HG03432 (cell line): ENCODE measurements around the gene MALT1.
"Not testable (repeated sequence)": the region's sequence is repeated elsewhere in the genome, so short reads cannot be mapped to it uniquely, and the experiment has no call there.

Experiments
- ATAC-seq: cut with Tn5 transposase; IDR thresholded peaks from one replicate; pipeline ENCODE4 v1.9.1; 2021; ENCODE audit warnings: mild to moderate bottlenecking, moderate library complexity; ENCODE audit not compliant: unreplicated experiment

Gene MALT1

DNA sequence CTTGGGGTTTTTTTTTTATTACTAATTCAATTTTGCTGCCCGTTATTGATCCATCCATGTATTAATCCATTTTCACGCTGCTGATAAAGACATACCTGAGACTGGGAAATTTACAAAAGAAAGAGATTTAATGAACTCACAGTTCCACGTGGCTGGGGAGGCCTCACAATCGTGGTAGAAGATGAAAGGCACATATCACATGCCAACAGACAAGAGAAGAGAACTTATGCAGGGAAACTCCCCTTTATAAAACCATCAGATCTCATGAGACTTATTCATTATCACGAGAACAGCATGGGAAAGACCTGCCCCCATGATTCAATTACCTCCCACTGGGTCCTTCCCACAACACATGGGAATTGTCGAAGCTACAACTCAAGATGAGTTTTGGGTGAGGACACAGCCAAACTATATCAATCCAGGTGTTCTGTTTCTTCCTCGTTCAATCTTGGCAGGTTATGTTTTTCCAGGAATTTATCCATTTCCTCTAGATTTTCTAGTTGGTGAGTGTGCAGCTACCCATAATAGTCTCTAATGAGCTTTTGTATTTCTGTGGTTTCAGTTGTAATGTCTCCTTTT is 18.0 kb upstream of the MALT1 start:
- not testable (repeated sequence) for ATAC-seq

GRCh38 chr18:58653814-58654509 is 17.3 kb upstream of the MALT1 start:
- no peak for ATAC-seq

DNA sequence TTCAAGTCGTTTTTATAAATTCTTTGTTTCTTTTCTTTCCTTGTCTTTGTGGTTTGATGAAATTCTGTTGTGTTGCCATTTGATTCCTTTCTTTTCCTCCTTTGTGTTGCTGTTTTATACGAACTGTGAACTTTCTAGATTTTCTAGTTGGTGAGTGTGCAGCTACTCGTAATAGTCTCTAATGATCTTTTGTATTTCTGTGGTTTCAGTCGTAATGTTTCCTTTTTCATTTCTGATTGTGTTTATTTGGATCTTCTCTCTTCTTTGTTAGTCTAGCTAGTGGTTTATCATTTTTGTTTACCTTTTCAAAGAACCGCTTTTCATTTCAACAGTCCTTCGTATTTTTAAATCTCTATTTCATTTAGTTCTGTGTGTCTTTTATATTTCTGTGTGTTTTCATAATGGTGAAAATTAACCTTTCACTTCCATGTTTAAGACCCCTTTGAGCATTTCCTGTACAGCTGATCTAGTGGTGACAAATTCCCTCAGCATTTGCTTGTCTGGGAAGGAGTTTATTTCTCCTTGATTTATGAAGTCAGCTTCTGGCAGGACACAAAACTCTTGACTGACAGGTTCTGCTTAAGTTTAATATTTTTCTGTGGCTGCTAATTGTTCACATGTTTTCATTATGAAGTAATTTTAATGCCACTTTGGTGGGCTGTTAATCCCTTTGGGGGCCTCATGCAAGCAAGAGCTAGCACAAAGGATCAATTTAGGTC is 16.2 kb upstream of the MALT1 start:
- ATAC-seq: no peak

- ATAC-seq: no peak
These were observed 14.2 kb upstream of the MALT1 start for GRCh38 chr18:58657081-58657480.

GRCh38 chr18:58657494-58657893 is 13.8 kb upstream of the MALT1 start:
- no peak for ATAC-seq

DNA sequence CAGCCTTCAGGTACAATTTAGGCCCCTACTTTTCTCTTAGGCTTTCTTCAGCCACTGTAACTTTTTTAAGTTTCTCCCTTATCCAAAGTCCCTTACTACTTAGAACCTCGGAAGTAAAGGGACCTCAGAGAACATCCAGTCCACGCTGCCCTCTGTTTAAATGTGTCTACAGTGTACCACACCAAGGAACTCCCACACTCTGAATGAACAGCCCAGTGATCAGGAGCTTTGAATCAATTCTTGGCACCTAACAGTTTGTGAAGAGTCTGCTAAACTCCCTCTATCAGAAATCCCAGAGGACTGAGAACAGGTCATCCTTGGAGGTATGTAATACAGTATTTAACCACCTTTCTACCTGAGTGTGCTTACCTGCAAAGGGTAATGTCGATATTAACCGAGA is 11.6 kb upstream of the MALT1 start:
- no peak for ATAC-seq

- ATAC-seq: no peak
These were observed 10.3 kb upstream of the MALT1 start for GRCh38 chr18:58660915-58661314.

GRCh38 chr18:58661423-58661822 is 9.8 kb upstream of the MALT1 start:
- no peak for ATAC-seq

- peak; percentile 44 for ATAC-seq
These were observed 9.1 kb upstream of the MALT1 start for GRCh38 chr18:58662118-58662517.

GRCh38 chr18:58666176-58666575 is 5.1 kb upstream of the MALT1 start:
- no peak for ATAC-seq

DNA sequence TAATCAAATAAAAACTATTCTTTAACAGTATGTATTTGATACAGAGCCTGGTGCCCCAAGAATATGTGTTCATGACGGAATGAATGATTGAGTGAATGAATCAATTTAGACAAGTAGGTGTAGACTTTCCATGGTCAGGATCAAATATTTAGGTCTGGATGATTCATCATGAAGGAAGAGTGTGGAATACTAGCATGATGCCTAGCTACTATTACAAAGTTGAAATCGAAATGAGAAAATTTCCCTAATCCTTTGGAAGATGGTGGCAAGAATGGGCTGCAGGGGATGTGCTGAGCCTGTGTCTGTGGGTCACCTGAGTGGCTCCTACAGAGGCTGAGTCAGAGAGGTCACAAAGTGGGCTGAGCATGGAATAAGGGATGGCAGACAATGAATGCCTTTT is 3.1 kb upstream of the MALT1 start:
- no peak for ATAC-seq

DNA sequence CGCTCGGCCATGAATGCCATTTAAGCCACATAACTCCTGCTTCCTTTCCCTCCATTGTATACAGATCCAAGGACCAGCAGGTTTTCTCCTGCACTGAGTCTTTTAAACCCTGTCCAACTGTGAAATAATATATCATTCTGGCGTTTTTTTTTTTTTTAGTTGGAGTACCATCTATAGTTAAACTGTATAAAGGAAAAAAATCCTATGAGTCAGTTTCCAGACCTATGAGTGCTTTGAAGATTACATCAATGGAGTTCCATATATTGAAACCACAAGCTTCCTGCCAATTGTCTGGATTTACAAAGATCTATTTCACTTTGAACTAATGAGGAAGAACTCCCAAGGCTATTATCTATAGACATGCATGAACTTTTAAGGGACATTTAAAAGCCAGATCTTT is 2.4 kb upstream of the MALT1 start:
- no peak for ATAC-seq

DNA sequence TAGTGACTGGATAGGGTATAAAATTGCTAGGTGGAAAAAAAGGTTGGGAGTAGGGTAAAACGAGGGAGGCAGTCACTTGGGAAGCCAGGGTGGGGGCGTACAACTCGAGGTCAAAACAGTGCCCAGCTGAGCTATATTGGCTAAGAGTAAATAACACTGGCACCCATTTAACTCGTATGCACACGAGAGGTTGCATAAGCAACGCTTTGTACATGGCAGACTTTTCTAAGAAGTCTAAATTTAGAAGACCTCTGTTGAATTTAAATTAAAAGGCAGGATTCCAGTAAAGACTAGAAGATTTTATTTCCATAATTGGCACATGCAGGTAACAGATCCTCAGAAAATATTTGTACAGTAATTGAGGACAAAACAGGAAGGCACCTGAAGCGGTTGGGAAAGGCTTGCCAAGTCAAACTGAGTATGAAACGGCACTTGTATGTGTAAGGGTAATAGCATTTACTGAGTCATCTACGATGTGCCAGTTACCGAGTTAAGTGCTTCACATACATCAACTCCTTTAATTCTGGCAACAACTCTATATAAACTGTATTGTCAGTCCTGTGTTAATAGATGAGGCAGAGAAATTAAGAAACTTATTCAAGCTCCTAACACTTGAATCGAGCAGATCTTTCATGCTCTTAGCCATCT is 1.4 kb upstream of the MALT1 start:
- ATAC-seq: no peak

DNA sequence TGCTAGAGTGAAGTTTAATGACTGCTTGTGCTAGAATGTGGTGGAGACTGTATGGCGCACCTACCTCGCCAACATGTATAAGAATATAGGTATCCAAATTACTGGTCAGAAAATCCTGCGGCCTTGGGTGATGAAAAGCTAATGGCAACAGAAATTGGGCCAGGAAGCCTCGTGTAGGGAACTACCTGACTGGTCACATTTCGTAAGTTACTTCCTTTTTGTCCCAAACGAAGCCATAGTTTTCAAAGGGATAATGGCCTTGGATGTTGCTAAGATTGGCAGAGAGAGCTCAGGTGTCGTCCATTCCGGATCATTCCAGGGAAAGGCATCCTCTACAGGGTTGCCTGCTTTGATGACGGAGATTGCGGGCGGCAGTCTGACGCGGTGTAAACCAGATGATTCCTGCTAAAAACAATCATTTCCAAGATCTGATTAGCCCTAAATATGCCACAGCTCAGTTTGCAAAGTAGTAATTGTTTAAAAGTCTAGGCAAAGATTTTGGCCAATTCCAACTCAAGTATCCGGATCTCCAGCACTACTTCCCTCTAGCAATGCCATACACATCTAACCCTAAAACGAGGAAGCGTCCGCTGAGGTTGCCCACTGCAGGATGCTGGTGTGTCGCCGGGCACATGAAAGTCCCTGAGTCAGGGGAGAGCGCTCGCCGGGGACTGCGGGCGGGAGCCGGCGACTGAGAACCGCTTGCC is 708 bp upstream of the MALT1 start:
- no peak for ATAC-seq

DNA sequence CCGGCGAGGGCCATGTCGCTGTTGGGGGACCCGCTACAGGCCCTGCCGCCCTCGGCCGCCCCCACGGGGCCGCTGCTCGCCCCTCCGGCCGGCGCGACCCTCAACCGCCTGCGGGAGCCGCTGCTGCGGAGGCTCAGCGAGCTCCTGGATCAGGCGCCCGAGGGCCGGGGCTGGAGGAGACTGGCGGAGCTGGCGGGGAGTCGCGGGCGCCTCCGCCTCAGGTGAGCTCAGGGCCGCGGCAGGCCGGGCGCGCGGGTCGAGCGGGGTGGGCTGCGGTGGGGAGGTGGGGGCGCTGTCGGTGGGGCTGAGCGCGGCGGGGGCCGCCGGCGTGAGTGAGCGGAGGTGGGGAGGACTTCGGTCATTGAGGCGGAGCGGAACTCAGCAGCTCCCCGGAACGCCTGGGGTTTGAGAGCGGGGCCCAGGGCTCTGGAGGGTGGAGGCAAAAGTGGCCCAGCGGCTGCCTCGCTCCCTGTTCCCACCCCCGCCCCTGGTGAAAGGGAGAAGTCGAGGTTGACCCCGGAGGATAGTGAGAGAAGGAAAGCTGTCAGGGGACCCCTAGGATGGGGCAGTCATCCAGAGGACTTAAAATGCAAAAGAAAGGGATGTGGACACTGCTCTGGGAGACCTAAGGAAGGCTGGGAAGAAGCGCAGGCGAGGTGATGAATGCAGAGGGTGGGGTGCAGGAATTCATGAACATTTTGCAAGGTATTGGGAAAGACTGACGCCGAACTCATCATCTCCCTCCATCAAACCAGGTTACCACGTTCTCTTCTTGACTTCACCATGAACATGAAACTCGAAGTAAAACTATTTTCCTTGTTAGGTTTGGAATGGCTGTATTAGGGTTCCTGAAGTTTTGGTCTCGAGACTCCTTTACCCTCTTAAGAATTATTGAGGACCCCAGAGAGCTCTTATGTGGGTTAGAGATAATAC is 633 bp downstream of the MALT1 start:
- peak; percentile 29 for ATAC-seq

DNA sequence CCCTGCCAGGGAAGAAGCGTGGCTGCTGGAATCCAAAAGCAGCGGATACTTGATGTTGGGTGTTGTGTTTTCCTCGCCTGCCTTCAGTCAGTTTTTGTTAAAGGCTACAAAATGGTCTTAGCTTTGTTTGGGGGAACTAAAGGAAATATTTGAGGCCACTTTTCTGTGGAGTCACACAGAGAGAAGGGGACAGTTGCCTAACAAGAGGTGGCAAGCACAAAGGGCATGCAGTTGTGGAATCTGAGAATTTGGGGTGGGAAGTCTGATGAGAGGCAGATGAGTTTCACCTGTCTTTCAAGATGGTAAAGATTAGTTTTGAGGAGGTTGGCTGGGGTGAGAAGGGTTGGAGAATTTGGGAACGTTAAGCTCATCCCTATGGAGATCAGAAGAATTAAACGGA is 2.9 kb downstream of the MALT1 start:
- ATAC-seq: no peak

DNA sequence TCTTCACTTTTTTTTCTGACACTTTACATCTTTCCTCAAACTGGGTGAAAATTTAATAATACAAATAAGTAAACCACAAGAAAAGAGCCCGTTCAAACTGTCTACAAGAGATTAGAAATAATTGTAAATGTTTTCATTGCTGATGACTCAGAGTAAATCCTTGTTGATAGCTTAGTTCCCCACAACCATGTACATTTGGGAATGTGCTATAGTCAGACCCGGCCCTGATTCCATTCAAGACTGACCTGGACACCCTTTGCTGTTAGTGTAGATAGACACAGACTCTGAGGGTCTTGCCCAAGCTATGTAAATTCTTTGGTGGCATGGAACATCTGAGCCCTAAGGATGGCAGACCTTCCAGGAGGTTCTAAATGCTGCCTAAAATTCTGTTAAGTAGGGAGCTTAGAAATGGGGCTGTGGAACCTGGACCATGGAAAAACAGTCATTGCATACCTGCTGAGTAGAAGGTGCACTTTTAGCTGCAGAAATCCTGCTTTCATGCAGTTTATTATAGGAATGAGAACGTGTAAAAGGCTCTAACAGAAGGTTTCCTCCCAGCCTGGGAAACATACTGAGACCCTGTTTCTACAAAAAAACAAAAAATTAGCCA is 3.7 kb downstream of the MALT1 start:
- no peak for ATAC-seq

DNA sequence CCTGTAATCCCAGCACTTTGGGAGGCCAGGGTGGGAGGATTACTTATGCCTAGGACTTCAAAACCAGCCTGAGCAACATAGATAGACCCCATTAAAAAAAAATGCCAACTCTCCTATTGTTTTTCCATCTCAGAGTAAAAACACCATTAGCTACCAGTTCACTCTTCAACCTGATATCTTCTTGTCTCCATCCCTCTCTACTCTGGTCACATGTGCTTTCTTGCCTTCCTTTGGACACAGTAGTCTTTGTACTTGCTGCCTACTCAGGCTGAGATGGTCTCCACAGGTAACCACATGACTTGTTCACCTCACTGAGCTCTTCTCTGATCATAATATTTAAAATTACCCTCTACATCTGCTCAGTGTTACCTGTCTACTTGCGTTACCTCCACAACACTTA is 5.0 kb downstream of the MALT1 start:
- no peak for ATAC-seq

GRCh38 chr18:58682429-58683069 is 11.3 kb downstream of the MALT1 start:
- ATAC-seq: no peak
